Sigmoid colon (tissue), 7 donors: ENCODE results near the gene DIRAS2. TPM values are rescaled to one million over a fixed set of nuclear protein-coding genes. Genes with fewer than 3 reads are reported as not detected.
"Not testable (repeated sequence)": the region's sequence is repeated elsewhere in the genome, so short reads cannot be mapped to it uniquely, and the experiment has no call there.

Experiments used
- DNase-seq: peaks from one replicate; pipeline ENCODE4 v3.0.0-alpha.2; 2019
- H3K27ac ChIP-seq, 4 donors: fragments of 200-600 bp; sonication (generic); one replicate each; pipeline ENCODE4 v1.5.1; 2016 to 2019; ENCODE audit warnings: mild to moderate bottlenecking in 1 of 4
- H3K27me3 ChIP-seq, 3 donors: fragments of 200-600 bp; sonication (generic); one replicate each; pipeline ENCODE4 v1.5.1; 2019; ENCODE audit warnings: mild to moderate bottlenecking in 1 of 3
- H3K36me3 ChIP-seq, 4 donors: fragments of 200-600 bp; sonication (generic); one replicate each; pipeline ENCODE4 v1.5.1; 2016 to 2019
- H3K4me1 ChIP-seq, 4 donors: fragments of 200-600 bp; sonication (generic); one replicate each; pipeline ENCODE4 v1.5.1; 2017 to 2019
- H3K4me3 ChIP-seq, 4 donors: fragments of 200-600 bp; sonication (generic); one replicate each; pipeline ENCODE4 v1.5.1; 2017 to 2019; ENCODE audit warnings: mild to moderate bottlenecking in 2 of 4, moderate library complexity in 1 of 4
- H3K9me3 ChIP-seq, 4 donors: fragments of 200-600 bp in 3 of 4; sonication (generic) in 3 of 4; one replicate each; pipeline versions ENCODE4 v1.5.1 to v1.6.1; 2013 to 2019
- EP300 ChIP-seq, 4 donors: sonication (generic); formaldehyde crosslinking; IDR thresholded peaks; one replicate each; pipeline ENCODE4 v1.6.1; 2017; ENCODE audit warnings: antibody characterized with exemption in 4 of 4
- POLR2A ChIP-seq, 2 donors: fragments of 450-650 bp; IDR thresholded peaks; one replicate each; pipeline ENCODE4 v1.6.1; 2016; ENCODE audit warnings: antibody characterized with exemption in 2 of 2, mild to moderate bottlenecking in 2 of 2, moderate library complexity in 2 of 2
- POLR2AphosphoS5 ChIP-seq, 4 donors: sonication (generic); formaldehyde crosslinking; IDR thresholded peaks; one replicate each; pipeline ENCODE4 v1.6.1; 2017; ENCODE audit warnings: antibody characterized with exemption in 4 of 4
- WGBS, 2 donors: extraction: QIAGEN DNeasy Blood & Tissue Kit; methylation state at CpG; one replicate each; pipeline ENCODE4 v1.1.7; 2013; 5-methylcytosine and 5-hydroxymethylcytosine counted together
- intact Hi-C: fragments of 100-400 bp; cut with DNase I; formaldehyde crosslinking; loops from one replicate; pipeline ENCODE4 v1.15.1; 2023
- polyA plus RNA-seq, 3 donors: library from polyadenylated mRNA; stranded (reverse); fragments of 200-250 nt; gene quantifications; one replicate each; pipeline ENCODE4 v1.2.3, GENCODE V29; 2013
- total RNA-seq, 4 donors: library from RNA; depleted of rRNA; stranded (reverse); fragments of >200 nt; gene quantifications; one replicate each; pipeline ENCODE4 v1.1.0, GENCODE V29; 2016
- TF ChIP-seq, protein P1 (sequence below), 4 experiments: fragments of 450-650 bp in 3 of 4; fragments of 200-600 bp in 1 of 4; IDR thresholded peaks; one replicate each; pipeline ENCODE4 v1.5.1; 2016 to 2019; ENCODE audit warnings: antibody characterized with exemption in 4 of 4, mild to moderate bottlenecking in 3 of 4, moderate library complexity in 2 of 4
- donor health status: healthy with polysubstance abuse.
- donor health status: Bipolar disorder and iron deficiency.
- donor health status: healthy.

DIRAS2 gene
- total and polyA plus RNA-seq, 7 donors: 0.12 to 1.2 (median 0.33) TPM; not detected in 2

DNA sequence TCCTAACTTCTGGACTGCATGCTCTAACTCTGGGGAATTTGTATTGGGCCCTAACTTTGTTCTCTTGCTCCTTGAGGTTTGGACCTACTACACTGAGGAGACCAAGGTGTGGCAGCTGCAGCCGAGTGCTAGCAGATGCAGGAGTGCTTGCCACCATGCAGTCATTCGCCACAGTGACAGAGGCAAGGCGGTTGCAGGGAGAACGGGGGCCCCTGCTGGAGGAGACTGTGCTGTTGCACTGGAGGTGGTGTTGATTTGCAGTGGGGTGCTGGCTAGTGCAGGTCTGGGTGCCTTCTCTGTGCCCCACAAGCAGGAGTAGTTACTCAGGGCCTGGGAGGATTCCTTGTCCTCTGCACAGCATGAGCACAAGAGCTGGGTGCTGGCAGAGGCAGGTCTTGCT lies 22.4 kb upstream of the DIRAS2 start:
- intact Hi-C loops: no loop called here
- Histone ChIP-seq H3K4me1 (no peaks in the 10 kb centered on the region), H3K36me3 (no peaks in the 10 kb centered on the region), H3K27ac (no peak overlapping the region), H3K4me3 (no peak overlapping the region), H3K27me3 (peaks cover 0 to 3% (median 0%) of the 10 kb centered on the region in 3 donors), H3K9me3 (peaks cover 0 to 2% (median 0%) of the 10 kb centered on the region in 4 donors)
- TF ChIP-seq EP300 (IDR thresholded peaks at IDR 0.05): no peak
- TF ChIP-seq POLR2AphosphoS5 (IDR thresholded peaks at IDR 0.05): no peak
- no peak for TF ChIP-seq POLR2A (IDR thresholded peaks at IDR 0.05)
- TF ChIP-seq, protein P1, sequence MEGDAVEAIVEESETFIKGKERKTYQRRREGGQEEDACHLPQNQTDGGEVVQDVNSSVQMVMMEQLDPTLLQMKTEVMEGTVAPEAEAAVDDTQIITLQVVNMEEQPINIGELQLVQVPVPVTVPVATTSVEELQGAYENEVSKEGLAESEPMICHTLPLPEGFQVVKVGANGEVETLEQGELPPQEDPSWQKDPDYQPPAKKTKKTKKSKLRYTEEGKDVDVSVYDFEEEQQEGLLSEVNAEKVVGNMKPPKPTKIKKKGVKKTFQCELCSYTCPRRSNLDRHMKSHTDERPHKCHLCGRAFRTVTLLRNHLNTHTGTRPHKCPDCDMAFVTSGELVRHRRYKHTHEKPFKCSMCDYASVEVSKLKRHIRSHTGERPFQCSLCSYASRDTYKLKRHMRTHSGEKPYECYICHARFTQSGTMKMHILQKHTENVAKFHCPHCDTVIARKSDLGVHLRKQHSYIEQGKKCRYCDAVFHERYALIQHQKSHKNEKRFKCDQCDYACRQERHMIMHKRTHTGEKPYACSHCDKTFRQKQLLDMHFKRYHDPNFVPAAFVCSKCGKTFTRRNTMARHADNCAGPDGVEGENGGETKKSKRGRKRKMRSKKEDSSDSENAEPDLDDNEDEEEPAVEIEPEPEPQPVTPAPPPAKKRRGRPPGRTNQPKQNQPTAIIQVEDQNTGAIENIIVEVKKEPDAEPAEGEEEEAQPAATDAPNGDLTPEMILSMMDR (IDR thresholded peaks at IDR 0.05): no peak
- 71 to 77% methylated on average over 4 of the region's 4 CpGs for WGBS, 2 donors
- no peak for DNase-seq

DNA sequence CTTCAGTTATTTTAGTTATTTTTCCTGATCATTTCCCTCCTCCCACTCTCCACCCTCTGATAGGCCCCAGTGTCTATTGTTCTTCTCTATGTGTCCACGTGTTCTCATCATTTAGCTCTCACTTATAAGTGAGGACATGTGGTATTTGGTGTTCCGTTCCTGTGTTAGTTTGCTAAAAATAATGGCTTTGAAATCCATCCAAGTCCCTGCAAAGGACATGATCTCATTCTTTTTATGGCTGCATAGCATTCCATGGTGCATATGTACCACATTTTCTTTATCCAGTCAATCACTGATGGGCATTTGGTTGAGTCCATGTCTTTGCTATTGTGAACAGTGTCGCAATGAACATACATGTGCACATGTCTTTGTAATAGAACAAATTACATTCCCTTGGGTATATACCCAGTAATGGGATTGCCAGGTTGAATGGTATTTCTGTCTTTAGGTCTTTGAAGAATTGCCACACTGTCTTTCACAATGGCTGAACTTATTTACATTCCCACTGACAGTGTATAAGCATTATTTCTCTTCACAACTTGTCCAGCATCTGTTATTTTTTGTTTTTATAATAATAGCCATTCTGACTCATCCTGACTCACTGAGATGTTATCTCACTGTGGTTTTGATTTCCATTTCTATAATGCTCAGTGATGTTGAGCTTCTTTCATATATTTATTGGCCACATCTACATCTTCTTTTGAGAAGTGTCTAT lies 17.2 kb upstream of the DIRAS2 start:
- peaks cover 0 to 2% (median 0%) of the 10 kb centered on the region in 4 donors for H3K9me3 ChIP-seq
- no peak overlapping the region for H3K4me3 ChIP-seq
- WGBS, 2 donors: 57 to 77% methylated on average over 3 of the region's 3 CpGs
- TF ChIP-seq POLR2A (IDR thresholded peaks at IDR 0.05) (no peak), POLR2AphosphoS5 (IDR thresholded peaks at IDR 0.05) (no peak), EP300 (IDR thresholded peaks at IDR 0.05) (no peak)
- TF ChIP-seq, protein P1 (IDR thresholded peaks at IDR 0.05): no peak
- H3K27ac ChIP-seq: no peak overlapping the region
- H3K4me1 ChIP-seq: no peaks in the 10 kb centered on the region
- peaks cover 0 to 3% (median 0%) of the 10 kb centered on the region in 3 donors for H3K27me3 ChIP-seq
- DNase-seq: no peak
- intact Hi-C loops: no loop called here
- no peaks in the 10 kb centered on the region for H3K36me3 ChIP-seq

DNA sequence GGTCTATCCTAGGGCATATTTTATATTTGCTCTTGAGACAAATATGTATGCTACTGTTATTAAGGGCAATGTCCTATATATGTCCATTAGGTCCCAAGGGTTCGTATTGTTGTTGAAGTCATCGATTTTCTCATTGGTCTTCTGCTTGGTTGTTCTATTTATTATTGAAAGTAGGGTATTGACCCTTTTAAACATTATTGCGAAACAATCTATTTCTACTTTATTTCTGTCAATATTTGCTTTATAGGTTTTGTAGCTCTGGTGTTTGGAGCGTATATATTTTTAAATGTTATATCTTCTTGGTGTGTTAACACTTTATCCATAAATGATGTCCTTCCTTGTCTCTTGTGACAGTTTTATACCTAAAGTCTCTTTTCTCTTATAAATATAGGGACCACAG lies 16.2 kb upstream of the DIRAS2 start:
- H3K36me3 ChIP-seq: no peaks in the 10 kb centered on the region
- H3K27ac ChIP-seq: no peak overlapping the region
- H3K9me3 ChIP-seq: no peaks in the 10 kb centered on the region
- H3K4me1 ChIP-seq: no peaks in the 10 kb centered on the region
- 79 to 84% methylated on average over 4 of the region's 4 CpGs for WGBS, 2 donors
- DNase-seq: no peak
- intact Hi-C loops: no loop called here
- no peak for TF ChIP-seq EP300 (IDR thresholded peaks at IDR 0.05)
- no peak for TF ChIP-seq POLR2AphosphoS5 (IDR thresholded peaks at IDR 0.05)
- TF ChIP-seq, protein P1 (IDR thresholded peaks at IDR 0.05): no peak
- no peak for TF ChIP-seq POLR2A (IDR thresholded peaks at IDR 0.05)
- H3K27me3 ChIP-seq: no peaks in the 10 kb centered on the region
- H3K4me3 ChIP-seq: no peak overlapping the region

DNA sequence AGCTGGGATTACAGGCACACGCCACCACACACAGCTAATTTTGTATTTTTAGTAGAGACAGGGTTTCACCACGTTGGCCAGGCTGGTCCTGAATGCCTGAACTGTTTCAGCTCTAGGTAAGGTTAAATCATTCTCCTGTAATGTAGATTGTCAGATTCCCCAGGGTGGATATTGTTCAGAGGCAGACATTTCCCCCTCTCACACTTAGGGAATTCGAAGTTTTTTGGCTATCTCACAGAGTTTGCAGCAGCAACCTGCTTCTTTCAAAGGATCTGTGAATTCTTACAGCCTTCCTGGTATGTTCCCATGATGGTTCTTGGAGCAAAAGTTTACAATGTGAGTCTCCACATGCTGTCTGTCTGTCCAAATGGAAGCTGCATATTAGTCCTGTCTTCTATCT lies 15.6 kb upstream of the DIRAS2 start:
- intact Hi-C loops: no loop called here
- 54 to 66% methylated on average over 3 of the region's 3 CpGs for whole genome bisulfite sequencing, 2 donors
- no peak overlapping the region for H3K4me3 ChIP-seq
- H3K27me3 ChIP-seq: no peaks in the 10 kb centered on the region
- H3K27ac ChIP-seq: no peak overlapping the region
- H3K9me3 ChIP-seq: no peaks in the 10 kb centered on the region
- no peaks in the 10 kb centered on the region for H3K4me1 ChIP-seq
- TF ChIP-seq, protein P1 (IDR thresholded peaks at IDR 0.05): no peak
- TF ChIP-seq POLR2A (IDR thresholded peaks at IDR 0.05): no peak
- no peak for TF ChIP-seq EP300 (IDR thresholded peaks at IDR 0.05)
- TF ChIP-seq POLR2AphosphoS5 (IDR thresholded peaks at IDR 0.05): no peak
- DNase-seq: no peak
- no peaks in the 10 kb centered on the region for H3K36me3 ChIP-seq

DNA sequence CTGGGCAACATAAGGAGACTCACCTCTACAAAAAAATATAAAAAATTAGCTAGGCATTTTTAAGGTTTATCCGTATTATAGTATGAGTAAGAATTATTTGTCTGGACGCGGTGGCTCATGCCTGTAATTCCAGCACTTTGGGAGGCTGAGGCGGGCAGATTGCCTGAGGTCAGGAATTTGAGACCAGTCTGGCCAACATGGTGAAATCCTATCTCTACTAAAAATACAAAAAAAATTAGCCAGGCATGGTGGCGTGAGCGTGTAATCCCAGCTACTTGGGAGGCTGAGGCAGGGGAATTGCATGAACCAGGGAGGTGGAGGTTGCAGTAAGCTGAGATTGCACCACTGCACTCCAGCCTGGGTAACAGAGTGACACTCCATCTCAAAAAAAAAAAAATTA lies 14.3 kb upstream of the DIRAS2 start:
- intact Hi-C loops, H3K9me3 ChIP-seq, H3K27me3 ChIP-seq, DNase-seq, H3K27ac ChIP-seq, H3K4me1 ChIP-seq, H3K4me3 ChIP-seq, H3K36me3 ChIP-seq: not testable (repeated sequence)
- 96% methylated on average over 6 of the region's 6 CpGs for whole genome bisulfite sequencing, 2 donors
